B cell (primary cell): Measurements from ENCODE around the gene GPR21. TPM values are rescaled to one million over a fixed set of nuclear protein-coding genes. Genes with fewer than 3 reads are reported as not detected.

ENCODE experiments used
- ATAC-seq: fragments of 200-7000 bp; cut with Tn5 transposase; one replicate; pipeline ENCODE4 v1.10.0; 2021; ENCODE audit warnings: low read depth, mild to moderate bottlenecking, moderate number of reproducible peaks, moderate library complexity
- CTCF ChIA-PET: fragments of 350-600 bp; sonication (Branson Sonifier 250); formaldehyde crosslinking; loops from one replicate; lab custom pipeline; 2021; ENCODE audit warnings: antibody characterized with exemption, inconsistent platforms; lab: Charles Lee
- POLR2A ChIA-PET: fragments of 350-600 bp; sonication (Branson Sonifier 250); formaldehyde crosslinking; loops from one replicate; lab custom pipeline; 2021; ENCODE audit warnings: antibody characterized with exemption; lab: Charles Lee
- DNase-seq: peaks from one replicate; pipeline ENCODE4 v3.0.0; 2013
- H2AFZ ChIP-seq: 2 replicates; pipeline ENCODE4 v1.6.1; 2012; ENCODE audit warnings: mild to moderate bottlenecking, low read depth, low read length; ENCODE audit not compliant: insufficient read depth, poor library complexity, severe bottlenecking
- H3K27ac ChIP-seq, 2 donors: 1 replicate in 1 of 2; 2 replicates in 1 of 2; pipeline ENCODE4 v1.5.1; 2012 to 2013; ENCODE audit warnings: low read length in 2 of 2, mild to moderate bottlenecking in 2 of 2, moderate library complexity in 1 of 2
- H3K27me3 ChIP-seq, 4 experiments: fragments of 200-600 bp in 1 of 4; sonication (generic) in 1 of 4; replicated peaks in 1 of 4; 1 replicate in 2 of 4; 2 replicates in 2 of 4; pipeline versions ENCODE4 v1.6.1 to v1.7.0; 2013 to 2016; ENCODE audit warnings: low read length in 3 of 4, mild to moderate bottlenecking in 2 of 4, mixed read lengths in 1 of 4, moderate library complexity in 1 of 4; ENCODE audit not compliant: insufficient read depth in 4 of 4, control insufficient read depth in 3 of 4; ENCODE audit errors: control extremely low read depth in 1 of 4
- H3K36me3 ChIP-seq, 2 experiments: replicated peaks in 1 of 2; 1 replicate in 1 of 2; 2 replicates in 1 of 2; pipeline versions ENCODE4 v1.6.1 to v1.7.1; 2013; ENCODE audit warnings: low read length in 1 of 2; ENCODE audit not compliant: insufficient read depth in 2 of 2, control insufficient read depth in 1 of 2; ENCODE audit errors: control extremely low read depth in 1 of 2, extremely low read depth in 1 of 2
- H3K4me1 ChIP-seq, 2 donors: fragments of 200-600 bp in 1 of 2; sonication (generic) in 1 of 2; 1 replicate in 1 of 2; 2 replicates in 1 of 2; pipeline versions ENCODE4 v1.5.1 to v1.6.1; 2013 to 2017; ENCODE audit warnings: low read length in 2 of 2; ENCODE audit not compliant: control insufficient read depth in 2 of 2, insufficient read depth in 2 of 2
- H3K4me2 ChIP-seq: replicated peaks from 2 replicates; pipeline ENCODE3; 2012; ENCODE audit warnings: mild to moderate bottlenecking, low read depth, low read length; ENCODE audit not compliant: poor library complexity, severe bottlenecking
- H3K4me3 ChIP-seq, 5 experiments: fragments of 200-600 bp in 1 of 5; sonication (generic) in 1 of 5; 1 replicate in 3 of 5; 2 replicates in 2 of 5; pipeline versions ENCODE4 v1.5.1 to v1.7.0; 2011 to 2016; ENCODE audit warnings: low read length in 4 of 5, mild to moderate bottlenecking in 4 of 5, low read depth in 2 of 5, control low read depth in 1 of 5, moderate library complexity in 1 of 5; ENCODE audit not compliant: insufficient read depth in 1 of 5; ENCODE audit errors: control extremely low read depth in 1 of 5, extremely low read depth in 1 of 5
- H3K79me2 ChIP-seq: fragments of 200-600 bp; sonication (generic); one replicate; pipeline ENCODE4 v1.6.0; 2016; ENCODE audit warnings: low read length; ENCODE audit not compliant: control insufficient read depth, insufficient read depth
- H3K9ac ChIP-seq: fragments of 200-600 bp; sonication (generic); 2 replicates; pipeline ENCODE4 v1.6.1; 2017; ENCODE audit warnings: mild to moderate bottlenecking, low read length, moderate library complexity
- H3K9me3 ChIP-seq, 3 donors: one replicate each; pipeline versions ENCODE4 v1.6.1 to v1.7.1; 2013; ENCODE audit warnings: low read length in 2 of 3; ENCODE audit not compliant: control insufficient read depth in 2 of 3, insufficient read depth in 1 of 3; ENCODE audit errors: control extremely low read depth in 1 of 3
- H4K20me1 ChIP-seq: 2 replicates; pipeline ENCODE4 v1.6.0; 2012; ENCODE audit warnings: mild to moderate bottlenecking, low read length; ENCODE audit not compliant: insufficient read depth, control insufficient read depth, poor library complexity, severe bottlenecking
- H3K27ac Mint-ChIP-seq: one replicate; pipeline ENCODE4 v1.8.0; 2021; ENCODE audit warnings: mixed read lengths
- H3K27me3 Mint-ChIP-seq: one replicate; pipeline ENCODE4 v1.8.0; 2021; ENCODE audit warnings: mixed read lengths
- H3K4me1 Mint-ChIP-seq: one replicate; pipeline ENCODE4 v1.8.0; 2021; ENCODE audit warnings: mixed read lengths
- H3K4me3 Mint-ChIP-seq: one replicate; pipeline ENCODE4 v1.8.0; 2021; ENCODE audit warnings: mixed read lengths
- H3K9me3 Mint-ChIP-seq: one replicate; pipeline ENCODE4 v1.8.0; 2022; ENCODE audit warnings: mixed read lengths; ENCODE audit not compliant: insufficient read depth
- EZH2 ChIP-seq: IDR thresholded peaks from 2 replicates; pipeline ENCODE4 v1.6.1; 2012; ENCODE audit warnings: borderline replicate concordance, low read depth, mild to moderate bottlenecking, moderate library complexity, low read length; ENCODE audit not compliant: insufficient read depth, poor library complexity, severe bottlenecking
- WGBS: methylation state at CpG from one replicate; pipeline ENCODE4 v1.1.5; 2013; ENCODE audit warnings: missing lambda C conversion rate; ENCODE audit not compliant: insufficient coverage; 5-methylcytosine and 5-hydroxymethylcytosine counted together
- intact Hi-C: fragments of 100-400 bp; cut with micrococcal nuclease; formaldehyde crosslinking; loops from one replicate; pipeline ENCODE4 v1.10.0; 2022
- polyA plus RNA-seq: library from polyadenylated mRNA; depleted of rRNA; stranded (reverse); fragments of >200 nt; gene quantifications from 2 replicates; pipeline ENCODE4 v1.2.3, GENCODE V29; 2012
- total RNA-seq, 2 donors: library from RNA; stranded (reverse); fragments of 120-200 nt in 1 of 2; gene quantifications; 1 replicate in 1 of 2; 2 replicates in 1 of 2; pipeline versions ENCODE4 v1.2.3 to v1.2.4, GENCODE V29; 2013 to 2022
- TF ChIP-seq, protein P1 (sequence below): fragments of 200-600 bp; IDR thresholded peaks from one replicate; pipeline ENCODE4 v1.8.0; 2022; ENCODE audit warnings: antibody characterized with exemption, mild to moderate bottlenecking

The GPR21 gene
- total and polyA plus RNA-seq, 2 donors (not counting 1 experiment from before 2014, with no cell fraction given) = 0.13 to 2.5 TPM

DNA sequence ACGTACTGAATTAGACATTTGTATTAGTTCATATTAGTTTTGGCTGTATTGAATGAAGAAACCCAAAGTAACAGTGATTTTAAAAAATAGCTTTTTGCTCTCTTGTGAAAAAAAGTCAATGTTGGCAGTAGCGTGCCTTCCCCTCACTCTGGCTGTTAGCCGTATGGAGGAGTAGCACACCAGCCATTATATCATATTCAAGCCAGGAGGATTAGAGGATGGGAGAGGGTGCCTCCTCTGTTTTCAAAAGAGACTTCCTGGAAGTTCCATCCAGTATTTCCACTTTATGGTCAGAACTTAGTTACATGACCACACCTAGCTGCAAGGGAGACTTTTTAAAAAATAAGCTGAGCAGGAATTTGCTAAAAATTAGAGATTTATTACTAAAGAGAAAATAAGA lies 41.2 kb downstream of the GPR21 start:
- H3K79me2 ChIP-seq = no peaks in the 10 kb centered on the region
- peaks cover 22% of the 10 kb centered on the region for H3K4me1 Mint-ChIP-seq
- ChIA-PET CTCF (interaction anchor here (1.3 to 2.2 kb wide), 5 partner anchors 27 to 311 kb away, joined by 3 to 7 read pairs (median 4); no protein-coding TSS in a partner anchor), POLR2A (no interaction called here)
- no peak overlapping the region for H3K4me2 ChIP-seq
- H3K9me3 Mint-ChIP-seq = no peaks in the 10 kb centered on the region
- H2AFZ ChIP-seq = no peak overlapping the region
- H3K9me3 ChIP-seq = no peaks in the 10 kb centered on the region
- peaks cover 17 to 25% of the 10 kb centered on the region in 2 experiments for H3K36me3 ChIP-seq
- no peak for DNase-seq
- 100% methylated on average over 1 of the region's 3 CpGs for WGBS
- intact Hi-C loops = no loop called here
- TF ChIP-seq, protein P1, sequence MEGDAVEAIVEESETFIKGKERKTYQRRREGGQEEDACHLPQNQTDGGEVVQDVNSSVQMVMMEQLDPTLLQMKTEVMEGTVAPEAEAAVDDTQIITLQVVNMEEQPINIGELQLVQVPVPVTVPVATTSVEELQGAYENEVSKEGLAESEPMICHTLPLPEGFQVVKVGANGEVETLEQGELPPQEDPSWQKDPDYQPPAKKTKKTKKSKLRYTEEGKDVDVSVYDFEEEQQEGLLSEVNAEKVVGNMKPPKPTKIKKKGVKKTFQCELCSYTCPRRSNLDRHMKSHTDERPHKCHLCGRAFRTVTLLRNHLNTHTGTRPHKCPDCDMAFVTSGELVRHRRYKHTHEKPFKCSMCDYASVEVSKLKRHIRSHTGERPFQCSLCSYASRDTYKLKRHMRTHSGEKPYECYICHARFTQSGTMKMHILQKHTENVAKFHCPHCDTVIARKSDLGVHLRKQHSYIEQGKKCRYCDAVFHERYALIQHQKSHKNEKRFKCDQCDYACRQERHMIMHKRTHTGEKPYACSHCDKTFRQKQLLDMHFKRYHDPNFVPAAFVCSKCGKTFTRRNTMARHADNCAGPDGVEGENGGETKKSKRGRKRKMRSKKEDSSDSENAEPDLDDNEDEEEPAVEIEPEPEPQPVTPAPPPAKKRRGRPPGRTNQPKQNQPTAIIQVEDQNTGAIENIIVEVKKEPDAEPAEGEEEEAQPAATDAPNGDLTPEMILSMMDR = no peak
- no peak for TF ChIP-seq EZH2
- peaks cover 7 to 8% of the 10 kb centered on the region in 2 donors for H3K4me1 ChIP-seq
- H3K4me3 ChIP-seq = no peak overlapping the region
- H3K27me3 Mint-ChIP-seq = no peaks in the 10 kb centered on the region
- no peaks in the 10 kb centered on the region for H4K20me1 ChIP-seq
- no peak overlapping the region for H3K9ac ChIP-seq
- no peak overlapping the region for H3K27ac ChIP-seq
- no peak overlapping the region for H3K4me3 Mint-ChIP-seq
- no peak overlapping the region for H3K27ac Mint-ChIP-seq
- H3K27me3 ChIP-seq = no peaks in the 10 kb centered on the region
- ATAC-seq = no peak

DNA sequence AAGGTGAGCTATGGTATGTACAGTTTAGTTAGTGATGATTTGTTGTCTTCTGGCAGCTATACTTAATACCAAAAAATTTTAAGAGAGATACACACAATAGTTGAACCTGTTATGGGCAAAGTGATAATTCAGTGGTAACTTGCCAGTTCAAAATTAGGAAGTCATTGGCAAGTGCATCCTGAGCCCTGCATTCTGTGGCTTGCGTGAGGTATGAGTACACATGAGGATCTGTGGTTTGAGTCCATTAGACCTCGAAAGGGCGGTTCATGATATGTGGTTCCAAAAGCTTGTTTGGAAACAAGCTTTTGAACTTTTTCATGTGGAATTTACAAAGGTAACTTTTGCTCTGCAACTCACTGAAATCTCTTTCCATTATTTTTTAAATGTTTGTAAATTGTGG lies 47.0 kb downstream of the GPR21 start:
- no peaks in the 10 kb centered on the region for H4K20me1 ChIP-seq
- peaks cover 12 to 37% of the 10 kb centered on the region in 2 experiments for H3K36me3 ChIP-seq
- ChIA-PET POLR2A (interaction anchor here (0.6 kb wide), 1 partner anchor 33 kb away, joined by 5 read pairs; no protein-coding TSS in a partner anchor), CTCF (interaction anchor here (0.5 to 7.0 kb wide), 17 partner anchors 9 to 279 kb away, joined by 3 to 214 read pairs (median 4); no protein-coding TSS in a partner anchor)
- no peaks in the 10 kb centered on the region for H3K27me3 ChIP-seq
- H3K27ac ChIP-seq = no peak overlapping the region
- H3K9ac ChIP-seq = no peak overlapping the region
- H3K4me1 ChIP-seq = peaks cover 0 to 8% of the 10 kb centered on the region in 2 donors
- H3K9me3 Mint-ChIP-seq = no peaks in the 10 kb centered on the region
- ATAC-seq (no peak), DNase-seq (no peak)
- intact Hi-C loops = no loop called here
- no peak overlapping the region for H3K4me3 Mint-ChIP-seq
- H3K4me2 ChIP-seq = no peak overlapping the region
- no peak overlapping the region for H3K27ac Mint-ChIP-seq
- WGBS = 40% methylated on average over 3 of the region's 3 CpGs
- TF ChIP-seq EZH2 = no peak
- TF ChIP-seq, protein P1 = no peak
- H3K79me2 ChIP-seq = no peaks in the 10 kb centered on the region
- H3K9me3 ChIP-seq = no peaks in the 10 kb centered on the region
- H2AFZ ChIP-seq = no peak overlapping the region
- peaks cover 17% of the 10 kb centered on the region for H3K4me1 Mint-ChIP-seq
- H3K27me3 Mint-ChIP-seq = no peaks in the 10 kb centered on the region
- H3K4me3 ChIP-seq = no peak overlapping the region
